ENCODE measurements around the gene CRYL1. TPM values are rescaled to one million over a fixed set of nuclear protein-coding genes. Genes with fewer than 3 reads are reported as not detected.

Gene CRYL1
- total RNA-seq, 1 donor from 2014 or later = 35.4 TPM

DNA sequence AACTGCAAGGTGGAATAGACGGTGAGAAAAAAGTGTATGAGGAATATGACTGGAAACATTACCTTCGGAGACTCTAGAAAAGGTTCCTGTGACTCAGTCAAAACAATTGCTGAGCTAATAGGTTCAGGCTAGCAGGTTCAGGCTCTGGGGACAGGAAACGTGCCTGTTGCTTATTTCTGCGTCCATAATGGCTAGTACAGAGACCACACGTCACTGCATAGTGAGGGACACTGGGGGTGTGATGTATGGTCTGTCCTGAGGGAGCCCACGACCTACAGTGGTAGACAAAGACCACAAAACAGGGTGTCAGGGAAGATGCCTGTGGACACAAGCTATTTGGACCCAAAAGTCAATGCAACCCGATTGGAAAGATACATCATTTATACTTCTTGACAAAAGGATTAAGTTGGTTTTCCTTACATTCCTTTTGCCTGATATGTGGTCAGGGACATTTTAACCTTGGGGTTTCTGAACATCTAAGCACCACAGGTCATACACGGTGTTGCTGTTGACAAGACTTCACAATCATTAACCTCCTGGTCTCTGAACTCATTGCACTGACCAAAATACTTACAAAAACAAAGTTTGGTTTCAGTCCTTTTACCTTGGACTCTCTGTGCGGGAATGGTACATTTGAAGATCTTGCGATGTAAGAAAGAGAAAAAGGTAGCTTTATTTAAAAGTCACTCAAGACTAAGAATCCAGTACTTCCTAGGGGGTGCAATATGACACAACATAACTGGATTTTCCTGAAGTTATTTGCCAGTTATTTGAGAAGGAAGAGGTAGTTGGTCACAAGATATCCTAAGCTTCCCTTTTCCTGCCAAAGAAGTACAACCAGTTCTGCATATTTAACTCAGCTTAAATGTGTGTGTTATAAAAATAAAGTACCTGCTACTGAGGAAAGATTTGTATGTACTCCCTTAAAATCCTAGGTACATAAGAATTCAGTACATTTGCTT, 20.0 kb downstream of the CRYL1 start:
- no peaks in the 10 kb centered on the region for H3K9me3 ChIP-seq
- TF ChIP-seq POLR2AphosphoS5 (IDR thresholded peaks at IDR 0.05; ENCODE audit: insufficient read depth in 1 of 2, low read depth in 1 of 2) (peak in 1 of 2 donors; percentile 60), POLR2A (IDR thresholded peaks at IDR 0.05) (no peak), CTCF (IDR thresholded peaks at IDR 0.05) (no peak)
- H3K36me3 ChIP-seq = no peaks in the 10 kb centered on the region
- H3K4me3 ChIP-seq = no peak overlapping the region
- intact Hi-C loops (cut with DNase I) = no loop called here
- H3K4me1 ChIP-seq = no peaks in the 10 kb centered on the region
- H3K27me3 ChIP-seq = no peaks in the 10 kb centered on the region
- no peak overlapping the region for H3K27ac ChIP-seq
- no peak for DNase-seq (ENCODE audit: extremely low spot score in 2 of 2)

DNA sequence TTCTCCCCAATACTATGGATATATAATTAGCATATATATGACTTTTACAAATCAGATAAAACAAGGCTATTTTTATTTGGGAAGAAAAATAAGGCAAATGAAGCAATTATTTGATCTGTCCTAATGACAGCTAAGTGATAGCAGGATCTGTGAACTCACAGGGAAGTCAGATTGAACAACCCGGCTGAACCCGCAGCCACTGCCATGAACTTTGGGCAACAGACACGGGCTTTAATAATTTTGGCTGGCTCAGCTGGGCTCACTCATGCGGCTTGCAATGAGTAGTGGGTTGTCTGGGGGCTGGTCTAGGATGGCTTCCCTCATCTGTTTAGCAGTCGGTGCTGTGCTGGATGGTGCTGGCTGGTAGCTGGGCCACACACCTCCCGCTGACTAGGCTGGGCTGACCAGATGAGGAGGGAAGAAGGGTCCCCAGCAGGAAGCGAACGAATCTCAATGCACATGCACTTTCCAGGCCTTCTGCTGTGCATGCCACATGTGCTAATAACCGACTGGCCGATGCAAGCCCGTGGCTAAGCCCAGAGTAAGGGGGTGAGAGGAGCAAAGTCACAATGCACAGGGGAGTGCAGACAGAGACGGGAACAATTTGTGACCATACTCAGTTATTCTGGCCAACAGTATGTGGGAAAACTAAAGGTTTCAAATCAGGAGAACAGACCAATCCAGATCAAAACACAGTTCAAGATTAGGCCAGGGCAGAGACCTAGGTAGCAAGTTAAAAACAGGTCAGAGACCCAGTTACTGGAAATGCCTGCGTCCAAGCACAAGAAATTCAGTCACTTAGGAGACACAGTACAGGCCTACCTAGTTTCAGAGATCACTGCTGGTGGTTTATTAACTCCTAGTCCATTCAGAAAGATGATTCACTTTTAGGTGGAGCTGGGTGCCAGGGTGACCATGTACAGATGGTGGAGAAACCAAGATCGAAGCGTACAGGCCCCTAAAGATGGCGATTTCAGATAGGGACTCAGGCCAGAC, 22.3 kb downstream of the CRYL1 start:
- H3K4me3 ChIP-seq = no peak overlapping the region
- no peak for DNase-seq (ENCODE audit: extremely low spot score in 2 of 2)
- no peaks in the 10 kb centered on the region for H3K27me3 ChIP-seq
- no peaks in the 10 kb centered on the region for H3K9me3 ChIP-seq
- H3K27ac ChIP-seq = no peak overlapping the region
- no peaks in the 10 kb centered on the region for H3K4me1 ChIP-seq
- H3K36me3 ChIP-seq = no peaks in the 10 kb centered on the region
- TF ChIP-seq POLR2AphosphoS5 (IDR thresholded peaks at IDR 0.05; ENCODE audit: insufficient read depth in 1 of 2, low read depth in 1 of 2) = no peak
- TF ChIP-seq CTCF (IDR thresholded peaks at IDR 0.05) = no peak
- TF ChIP-seq POLR2A (IDR thresholded peaks at IDR 0.05) = no peak
- intact Hi-C loops (cut with DNase I) = no loop called here

GRCh38 chr13:20501592-20501991, 24.1 kb downstream of the CRYL1 start:
- intact Hi-C loops (cut with DNase I) = no loop called here
- no peaks in the 10 kb centered on the region for H3K4me1 ChIP-seq
- TF ChIP-seq CTCF (IDR thresholded peaks at IDR 0.05) (no peak), POLR2A (IDR thresholded peaks at IDR 0.05) (no peak), POLR2AphosphoS5 (IDR thresholded peaks at IDR 0.05; ENCODE audit: insufficient read depth in 1 of 2, low read depth in 1 of 2) (no peak)
- H3K9me3 ChIP-seq = no peaks in the 10 kb centered on the region
- H3K36me3 ChIP-seq = no peaks in the 10 kb centered on the region
- no peak overlapping the region for H3K4me3 ChIP-seq
- no peak overlapping the region for H3K27ac ChIP-seq
- DNase-seq (ENCODE audit: extremely low spot score in 2 of 2) = no peak
- no peaks in the 10 kb centered on the region for H3K27me3 ChIP-seq

DNA sequence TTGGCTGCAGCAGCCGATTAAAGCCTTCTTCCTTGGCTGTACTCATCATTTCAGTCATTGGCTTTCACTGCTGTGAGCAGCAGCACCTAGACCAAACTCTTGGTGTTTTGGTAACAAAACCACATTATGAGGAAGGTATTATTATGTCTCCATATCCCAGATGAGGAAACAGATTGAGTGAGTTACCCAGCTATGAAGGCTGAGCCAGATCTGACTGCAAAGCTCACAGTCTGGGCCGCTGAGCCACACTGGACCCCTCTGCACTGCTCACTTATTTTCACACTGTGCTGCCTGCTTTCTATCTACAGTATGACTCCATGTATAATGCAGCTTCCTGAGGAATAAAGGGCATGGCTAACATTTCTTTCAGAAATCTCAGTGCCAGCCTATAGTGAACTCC, 24.5 kb downstream of the CRYL1 start:
- no peak overlapping the region for H3K27ac ChIP-seq
- no peak for TF ChIP-seq POLR2A (IDR thresholded peaks at IDR 0.05)
- no peak for TF ChIP-seq POLR2AphosphoS5 (IDR thresholded peaks at IDR 0.05; ENCODE audit: insufficient read depth in 1 of 2, low read depth in 1 of 2)
- no peak for TF ChIP-seq CTCF (IDR thresholded peaks at IDR 0.05)
- intact Hi-C loops (cut with DNase I) = no loop called here
- no peaks in the 10 kb centered on the region for H3K27me3 ChIP-seq
- H3K36me3 ChIP-seq = no peaks in the 10 kb centered on the region
- no peaks in the 10 kb centered on the region for H3K4me1 ChIP-seq
- no peak for DNase-seq (ENCODE audit: extremely low spot score in 2 of 2)
- no peaks in the 10 kb centered on the region for H3K9me3 ChIP-seq
- H3K4me3 ChIP-seq = no peak overlapping the region

Data from vagina (tissue), 2 donors.